A549 treated with CORT108297 at 1 μM for 4 hours (cell line): Measurements from ENCODE around the gene RAB18. TPM values are rescaled to one million over a fixed set of nuclear protein-coding genes. Genes with fewer than 3 reads are reported as not detected.

ENCODE experiments used
- total RNA-seq: library from RNA; stranded (reverse); fragments of 200-300 nt; extraction: Qiagen RNA extraction; gene quantifications from 5 replicates; pipeline ENCODE4 v1.2.3, GENCODE V29; 2022

RAB18 gene
- total RNA-seq, result 77.3 to 105 TPM (median 80.2 TPM) in 5 replicates

GRCh38 chr10:27504007-27504807 is at the start of gene RAB18:
Gene RAB18, plus strand, starts transcription at chr10:27504304. Its CDS starts 66 bp downstream, at chr10:27504370.

Other genes with a start within 250 kb of the RAB18 start
- gene MKX, start 241.5 kb downstream of the RAB18 start, total RNA-seq, result not detected in 5 replicates